GM12878 (cell line): ENCODE results near the gene MARS1. TPM values are rescaled to one million over a fixed set of nuclear protein-coding genes. Genes with fewer than 3 reads are reported as not detected.

ENCODE experiments used
- ATAC-seq: fragments of 200-7000 bp; cut with Tn5 transposase; 3 replicates; pipeline ENCODE4 v1.9.1; 2020; ENCODE audit warnings: mild to moderate bottlenecking, moderate library complexity
- BruUV-seq: library from RNA; stranded (reverse); fragments of 400-500 nt; replicated peaks from 2 replicates; lab custom pipeline; 2021; lab: Mats Ljungman, UMichigan
- CTCF ChIA-PET: fragments of 300-600 bp; sonication (Branson Sonifier 250); formaldehyde crosslinking; extraction: SDS; loops from one replicate; lab custom pipeline; 2021; ENCODE audit warnings: inconsistent platforms; lab: Yijun Ruan, JAX
- POLR2A ChIA-PET: fragments of 350-600 bp; formaldehyde crosslinking; extraction: SDS; loops from one replicate; lab custom pipeline; 2021; ENCODE audit warnings: inconsistent platforms; lab: Charles Lee
- RAD21 ChIA-PET: fragments of 300-600 bp; sonication (Branson Sonifier 250); formaldehyde crosslinking; loops from one replicate; lab custom pipeline; 2023; ENCODE audit warnings: antibody characterized with exemption; ENCODE audit not compliant: unreplicated experiment; lab: Charles Lee
- SMC1A ChIA-PET: fragments of 300-600 bp; sonication (Branson Sonifier 250); formaldehyde crosslinking; loops from one replicate; lab custom pipeline; 2023; ENCODE audit not compliant: unreplicated experiment, uncharacterized antibody; lab: Charles Lee
- DNase-seq: peaks from one replicate; pipeline ENCODE4 v3.0.0-alpha.2; 2011; ENCODE audit warnings: low read depth, low spot score
- FAIRE-seq: peaks from 3 replicates; lab custom pipeline; 2011; peaks lifted over from hg19 to GRCh38; lab: Jason Lieb, UNC
- H2AFZ ChIP-seq: 2 replicates; pipeline ENCODE4 v1.6.0; 2011; ENCODE audit warnings: low read depth, low read length, control low read depth; ENCODE audit not compliant: control insufficient read depth
- H3K27ac ChIP-seq: 2 replicates; pipeline ENCODE4 v1.5.1; 2011; ENCODE audit warnings: control low read depth; ENCODE audit not compliant: control insufficient read depth, insufficient read depth
- H3K27me3 ChIP-seq, 2 experiments: replicated peaks in 1 of 2; 2 replicates each; pipeline versions ENCODE4 v1.6.0 to v1.6.1; 2011; ENCODE audit warnings: low read length in 1 of 2; ENCODE audit not compliant: control insufficient read depth in 2 of 2, insufficient read depth in 2 of 2
- H3K36me3 ChIP-seq, 2 experiments: 2 replicates each; pipeline ENCODE4 v1.5.1; 2011; ENCODE audit warnings: low read length in 1 of 2; ENCODE audit not compliant: control insufficient read depth in 2 of 2, insufficient read depth in 2 of 2
- H3K4me1 ChIP-seq: 2 replicates; pipeline ENCODE4 v1.6.1; 2011; ENCODE audit warnings: mild to moderate bottlenecking, low read length, moderate library complexity, mixed read lengths; ENCODE audit not compliant: control insufficient read depth, insufficient read depth
- H3K4me2 ChIP-seq: 2 replicates; pipeline ENCODE4 v1.6.0; 2011; ENCODE audit warnings: control low read depth; ENCODE audit not compliant: control insufficient read depth, insufficient read depth
- H3K4me3 ChIP-seq: fragments of 200-600 bp; sonication (generic); 2 replicates; pipeline ENCODE4 v1.5.1; 2016
- H3K79me2 ChIP-seq: 2 replicates; pipeline ENCODE4 v1.6.0; 2011; ENCODE audit warnings: low read length; ENCODE audit not compliant: control insufficient read depth, insufficient read depth
- H3K9ac ChIP-seq: 2 replicates; pipeline ENCODE4 v1.8.0; 2011; ENCODE audit warnings: low read length, control low read depth, mixed read lengths; ENCODE audit not compliant: control insufficient read depth, insufficient read depth
- H3K9me3 ChIP-seq: replicated peaks from 3 replicates; pipeline ENCODE4 v1.5.1; 2011; ENCODE audit warnings: mild to moderate bottlenecking, low read length; ENCODE audit not compliant: control insufficient read depth, insufficient read depth
- H4K20me1 ChIP-seq: 2 replicates; pipeline ENCODE4 v1.6.0; 2011; ENCODE audit not compliant: control insufficient read depth, insufficient read depth
- CHD1 ChIP-seq: IDR thresholded peaks from 2 replicates; pipeline ENCODE4 v1.6.1; 2012; ENCODE audit warnings: low read depth, low read length, improper control_type of control experiment
- CHD2 ChIP-seq: IDR thresholded peaks from 2 replicates; pipeline ENCODE4 v1.6.1; 2011; ENCODE audit warnings: low read depth, low read length, improper control_type of control experiment, borderline replicate concordance
- DPF2 ChIP-seq: fragments of 450-650 bp; IDR thresholded peaks from 2 replicates; pipeline ENCODE4 v1.6.1; 2017; ENCODE audit warnings: mild to moderate bottlenecking
- EP300 ChIP-seq, 2 experiments: fragments of 150-350 bp in 1 of 2; IDR thresholded peaks; 2 replicates each; pipeline ENCODE4 v1.6.1; 2011 to 2012; ENCODE audit warnings: low read depth in 2 of 2, low read length in 2 of 2, borderline replicate concordance in 1 of 2, improper control_type of control experiment in 1 of 2, inconsistent platforms in 1 of 2; ENCODE audit not compliant: control insufficient read depth in 1 of 2
- ETV6 ChIP-seq, 2 experiments: fragments of 450-650 bp in 1 of 2; IDR thresholded peaks in 1 of 2; conservative IDR thresholded peaks in 1 of 2; 2 replicates each; pipeline ENCODE4 v1.6.1; 2014; ENCODE audit warnings: antibody characterized with exemption in 1 of 2, borderline replicate concordance in 1 of 2, low read depth in 1 of 2, mild to moderate bottlenecking in 1 of 2, moderate library complexity in 1 of 2
- IKZF1 ChIP-seq: fragments of 450-650 bp; conservative IDR thresholded peaks from 2 replicates; pipeline ENCODE4 v1.6.1; 2017; ENCODE audit warnings: antibody characterized with exemption, mild to moderate bottlenecking
- POLR2AphosphoS2 ChIP-seq: IDR thresholded peaks from 2 replicates; pipeline ENCODE4 v1.6.1; 2011; ENCODE audit warnings: low read depth, mild to moderate bottlenecking, low read length, improper control_type of control experiment, moderate library complexity
- POU2F2 ChIP-seq: IDR thresholded peaks from 3 replicates; pipeline ENCODE4 v1.6.1; 2011; ENCODE audit warnings: low read depth, mild to moderate bottlenecking, low read length, borderline replicate concordance
- RBBP5 ChIP-seq: fragments of 200-600 bp; sonication (generic); conservative IDR thresholded peaks from 2 replicates; pipeline ENCODE4 v1.6.1; 2016
- STAT3 ChIP-seq: IDR thresholded peaks from 2 replicates; pipeline ENCODE4 v1.6.1; 2011; ENCODE audit warnings: low read depth, low read length, improper control_type of control experiment
- WRNIP1 ChIP-seq: IDR thresholded peaks from 2 replicates; pipeline ENCODE4 v1.6.1; 2011; ENCODE audit warnings: low read depth, low read length, improper control_type of control experiment, borderline replicate concordance
- WGBS: methylation state at CpG from one replicate; pipeline ENCODE4 v1.1.6; 2016; ENCODE audit warnings: low lambda C conversion rate; ENCODE audit not compliant: insufficient replicate concordance, insufficient coverage; ENCODE audit errors: missing lambda C conversion rate; 5-methylcytosine and 5-hydroxymethylcytosine counted together
- in situ Hi-C: fragments of 300-500 bp; cut with MboI; formaldehyde crosslinking; loops from 9 replicates; pipeline ENCODE4 v1.14.3; 2018; ENCODE audit warnings: mixed read lengths
- intact Hi-C: fragments of 100-400 bp; cut with micrococcal nuclease; formaldehyde crosslinking; loops from one replicate; pipeline ENCODE4 v1.14.2; 2022; ENCODE audit not compliant: unreplicated experiment
- polyA plus RNA-seq, 11 experiments: library from polyadenylated mRNA; depleted of rRNA in 4 of 11; unstranded in 6 of 11; stranded (reverse) in 5 of 11; fragments of >200 nt; fragmentation: Nextera tagmentation in 4 of 11; fragmentation: Illumina TruSeq in 1 of 11; extraction: Ambion mirVana in 4 of 11; extraction: Trizol in 1 of 11; gene quantifications; 1 replicate in 1 of 11; 2 replicates in 10 of 11; pipeline versions ENCODE4 v1.2.1 to v1.2.3, GENCODE V29; 2011 to 2016; ENCODE audit warnings: inconsistent platforms in 2 of 11, missing spikeins in 2 of 11, low read depth in 1 of 11
- total RNA-seq, 4 experiments: library from RNA; depleted of rRNA in 3 of 4; stranded (reverse); fragments of >200 nt in 3 of 4; fragmentation: Illumina TruSeq in 1 of 4; extraction: Trizol in 1 of 4; gene quantifications; 2 replicates each; pipeline versions ENCODE4 v1.2.1 to v1.2.3, GENCODE V29; 2013 to 2021
- TF ChIP-seq, protein P1 (sequence below): fragments of 150-350 bp; IDR thresholded peaks from 2 replicates; pipeline ENCODE4 v1.6.1; 2014; ENCODE audit warnings: mild to moderate bottlenecking, low read depth, low read length

MARS1 gene
- total and polyA plus RNA-seq, 10 of the 15 experiments (the other 5 are each of a cell fraction or from before 2014, with no cell fraction given) = 72.3 to 270 (median 153) TPM

DNA sequence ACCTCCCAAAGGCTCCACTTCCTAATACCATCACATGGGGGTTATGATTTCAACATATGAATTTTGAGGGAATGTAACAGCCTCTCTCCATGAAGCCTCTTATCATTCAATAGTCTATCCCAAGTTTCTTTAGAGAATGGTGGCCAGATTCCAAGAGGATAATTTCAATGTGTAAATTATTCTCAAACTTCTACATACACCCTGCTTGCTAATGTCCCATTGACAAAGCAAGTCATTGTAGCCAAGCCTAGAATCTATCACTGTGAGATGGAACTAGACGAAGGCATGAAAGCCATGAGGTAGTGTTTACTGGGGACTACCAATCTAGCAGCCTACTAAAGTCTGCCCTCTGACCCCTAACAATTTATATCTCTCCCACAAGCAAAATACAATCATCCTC lies 49.5 kb upstream of the MARS1 start:
- Histone ChIP-seq H3K4me3 (no peak overlapping the region), H3K9ac (no peak overlapping the region), H3K27ac (no peak overlapping the region), H2AFZ (no peak overlapping the region), H3K4me1 (no peaks in the 10 kb centered on the region), H3K9me3 (no peaks in the 10 kb centered on the region; the same call in 1 of the 3 replicates), H3K36me3 (no peaks in the 10 kb centered on the region), H3K79me2 (no peaks in the 10 kb centered on the region), H3K4me2 (no peak overlapping the region), H4K20me1 (no peaks in the 10 kb centered on the region), H3K27me3 (no peaks in the 10 kb centered on the region)
- WGBS = 90% methylated on average over 1 of the region's 1 CpG
- no TSS peak for BruUV-seq
- intact Hi-C loops (no loop called here), in situ Hi-C loops (no loop called here)
- SMC1A ChIA-PET = interaction anchor here (0.9 kb wide), 1 partner anchor 12 kb away, joined by 3 read pairs; no protein-coding TSS in a partner anchor
- RAD21 ChIA-PET = no interaction called here
- CTCF ChIA-PET = interaction anchor here (0.5 to 3.4 kb wide), 2 partner anchors 15 to 375 kb away, joined by 3 to 25 read pairs; partner anchors contain the start of gene INHBE
- ATAC-seq (no peak), FAIRE-seq (no peak), DNase-seq (no peak)
- POLR2A ChIA-PET = no interaction called here
- TF ChIP-seq CHD2 (no peak), POU2F2 (no peak), RBBP5 (no peak), WRNIP1 (no peak), STAT3 (no peak), CHD1 (no peak), POLR2AphosphoS2 (no peak), EP300 (IDR thresholded peaks at IDR 0.05; ENCODE audit: borderline replicate concordance in 1 of 2, control insufficient read depth in 1 of 2, low read depth in 2 of 2, low read length in 2 of 2) (no peak), DPF2 (no peak), ETV6 (conservative IDR thresholded peaks at IDR 0.05 in 1 of 2, IDR thresholded peaks at IDR 0.05 in 1 of 2; ENCODE audit: borderline replicate concordance in 1 of 2, low read depth in 1 of 2) (no peak), IKZF1 (no peak)
- TF ChIP-seq, protein P1, sequence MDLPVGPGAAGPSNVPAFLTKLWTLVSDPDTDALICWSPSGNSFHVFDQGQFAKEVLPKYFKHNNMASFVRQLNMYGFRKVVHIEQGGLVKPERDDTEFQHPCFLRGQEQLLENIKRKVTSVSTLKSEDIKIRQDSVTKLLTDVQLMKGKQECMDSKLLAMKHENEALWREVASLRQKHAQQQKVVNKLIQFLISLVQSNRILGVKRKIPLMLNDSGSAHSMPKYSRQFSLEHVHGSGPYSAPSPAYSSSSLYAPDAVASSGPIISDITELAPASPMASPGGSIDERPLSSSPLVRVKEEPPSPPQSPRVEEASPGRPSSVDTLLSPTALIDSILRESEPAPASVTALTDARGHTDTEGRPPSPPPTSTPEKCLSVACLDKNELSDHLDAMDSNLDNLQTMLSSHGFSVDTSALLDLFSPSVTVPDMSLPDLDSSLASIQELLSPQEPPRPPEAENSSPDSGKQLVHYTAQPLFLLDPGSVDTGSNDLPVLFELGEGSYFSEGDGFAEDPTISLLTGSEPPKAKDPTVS = no peak
